Kidney (tissue), 14 donors: ENCODE results near the gene TRIM72. TPM values are rescaled to one million over a fixed set of nuclear protein-coding genes. Genes with fewer than 3 reads are reported as not detected.

Experiments used
- DNase-seq, 5 donors: peaks; one replicate each; pipeline ENCODE4 v3.0.0-alpha.2; 2013 to 2020
- FAIRE-seq: peaks from 2 replicates; lab custom pipeline; 2012; peaks lifted over from hg19 to GRCh38; lab: Jason Lieb, UNC
- H3K27ac ChIP-seq, 2 donors: one replicate each; pipeline ENCODE4 v1.7.0; 2013; ENCODE audit warnings: low read depth in 2 of 2, low read length in 2 of 2, inconsistent platforms in 1 of 2
- H3K27me3 ChIP-seq: one replicate; pipeline ENCODE4 v1.7.1; 2013; ENCODE audit warnings: low read length, inconsistent platforms; ENCODE audit not compliant: control insufficient read depth, insufficient read depth
- H3K36me3 ChIP-seq, 3 donors: one replicate each; pipeline versions ENCODE4 v1.7.0 to v1.7.1; 2013; ENCODE audit warnings: low read length in 3 of 3, control low read depth in 1 of 3, inconsistent platforms in 1 of 3; ENCODE audit not compliant: insufficient read depth in 3 of 3, control insufficient read depth in 2 of 3
- H3K4me1 ChIP-seq, 3 donors: one replicate each; pipeline versions ENCODE4 v1.7.0 to v1.7.1; 2013; ENCODE audit warnings: low read length in 3 of 3, inconsistent platforms in 1 of 3, low read depth in 1 of 3; ENCODE audit not compliant: control insufficient read depth in 2 of 3, insufficient read depth in 2 of 3
- H3K4me3 ChIP-seq, 3 donors: one replicate each; pipeline versions ENCODE4 v1.7.0 to v1.8.1; 2013; ENCODE audit warnings: low read length in 3 of 3, control low read depth in 1 of 3, inconsistent platforms in 1 of 3
- H3K9ac ChIP-seq, 3 donors: one replicate each; pipeline versions ENCODE4 v1.7.0 to v1.7.1; 2013; ENCODE audit warnings: low read length in 3 of 3, control low read depth in 1 of 3, inconsistent platforms in 1 of 3
- H3K9me3 ChIP-seq, 3 donors: one replicate each; pipeline versions ENCODE4 v1.7.0 to v1.7.1; 2013; ENCODE audit warnings: low read length in 3 of 3, control low read depth in 1 of 3, inconsistent platforms in 1 of 3; ENCODE audit not compliant: control insufficient read depth in 2 of 3, insufficient read depth in 1 of 3
- CTCF ChIP-seq: IDR thresholded peaks from 3 replicates; pipeline ENCODE4 v1.5.1; 2012; ENCODE audit warnings: mild to moderate bottlenecking, moderate library complexity, borderline replicate concordance; ENCODE audit not compliant: insufficient read depth; ENCODE audit errors: extremely low read depth
- intact Hi-C: fragments of 100-400 bp; cut with DNase I; formaldehyde crosslinking; loops from one replicate; pipeline ENCODE4 v1.11.1; 2022
- polyA plus RNA-seq: library from polyadenylated mRNA; stranded (reverse); fragments of 350-450 nt; fragmentation: Illumina TruSeq; extraction: RNeasy Lipid Tissue Mini Kit (QIAGEN cat#74804); gene quantifications from one replicate; pipeline ENCODE4 v1.2.3, GENCODE V29; 2014; ENCODE audit warnings: low read depth, low replicate concordance; ENCODE audit not compliant: insufficient read depth
- total RNA-seq: library from RNA; stranded (reverse); fragmentation: NEBNext Ultra II Directional; extraction: Animal tissue kit (Norgen Biotek cat#: 25700); gene quantifications from one replicate; pipeline ENCODE4 v1.2.1, GENCODE V29; 2021
- donor health status: control.
- donor health status: control.
- donor health status: control.
- donor health status: control.
- donor health status: control.
- donor health status: DM: yes; HTN: yes; CAD: no.
- donor health status: Normal renal cell carcinoma (clear cell type).

TRIM72 gene
- total and polyA plus RNA-seq, 2 donors from 2014 or later, result 0.06 to 0.11 TPM

- no peaks in the 10 kb centered on the region for H3K36me3 ChIP-seq
- FAIRE-seq (no peak), DNase-seq (no peak)
- TF ChIP-seq CTCF, result no peak
- H3K27me3 ChIP-seq, result no peaks in the 10 kb centered on the region
- H3K9ac ChIP-seq, result no peak overlapping the region
- H3K9me3 ChIP-seq, result no peaks in the 10 kb centered on the region
- H3K4me3 ChIP-seq, result no peak overlapping the region
- no peak overlapping the region for H3K27ac ChIP-seq
- H3K4me1 ChIP-seq, result peaks cover 0 to 3% (median 0%) of the 10 kb centered on the region in 3 donors
- intact Hi-C loops, result no loop called here
These were observed 15.6 kb downstream of the TRIM72 start for GRCh38 chr16:31229501-31229900.

- no peak for DNase-seq
- FAIRE-seq, result no peak
- H3K9ac ChIP-seq, result no peak overlapping the region
- no peak for TF ChIP-seq CTCF
- H3K27me3 ChIP-seq, result no peaks in the 10 kb centered on the region
- H3K4me3 ChIP-seq, result no peak overlapping the region
- H3K9me3 ChIP-seq, result peaks cover 0 to 3% (median 0%) of the 10 kb centered on the region in 3 donors
- no peak overlapping the region for H3K27ac ChIP-seq
- no peaks in the 10 kb centered on the region for H3K36me3 ChIP-seq
- intact Hi-C loops, result no loop called here
- H3K4me1 ChIP-seq, result no peaks in the 10 kb centered on the region
These were observed 24.1 kb downstream of the TRIM72 start for GRCh38 chr16:31238041-31238440.

GRCh38 chr16:31242206-31242605 is 28.3 kb downstream of the TRIM72 start:
- Histone ChIP-seq H3K4me1 (no peaks in the 10 kb centered on the region), H3K4me3 (no peak overlapping the region), H3K9ac (no peak overlapping the region), H3K9me3 (no peaks in the 10 kb centered on the region), H3K36me3 (no peaks in the 10 kb centered on the region), H3K27me3 (no peaks in the 10 kb centered on the region), H3K27ac (no peak overlapping the region)
- intact Hi-C loops, result no loop called here
- no peak for TF ChIP-seq CTCF
- no peak for FAIRE-seq
- no peak for DNase-seq
